Upper lobe of left lung (tissue), 4 donors: ENCODE results near the gene PLXNA1.

Source experiments
- CTCF ChIP-seq, 6 experiments: fragments of 450-650 bp in 4 of 6; fragments of 200-600 bp in 2 of 6; sonication (generic) in 2 of 6; IDR thresholded peaks; one replicate each; pipeline ENCODE4 v1.5.1; 2016 to 2019; ENCODE audit warnings: antibody characterized with exemption in 6 of 6
- POLR2A ChIP-seq, 4 donors: fragments of 450-650 bp; IDR thresholded peaks; one replicate each; pipeline ENCODE4 v1.5.1; 2016 to 2017; ENCODE audit warnings: antibody characterized with exemption in 4 of 4, mild to moderate bottlenecking in 2 of 4
- POLR2AphosphoS5 ChIP-seq, 2 donors: sonication (generic); formaldehyde crosslinking; IDR thresholded peaks; one replicate each; pipeline ENCODE4 v1.5.1; 2017; ENCODE audit warnings: antibody characterized with exemption in 2 of 2

DNA sequence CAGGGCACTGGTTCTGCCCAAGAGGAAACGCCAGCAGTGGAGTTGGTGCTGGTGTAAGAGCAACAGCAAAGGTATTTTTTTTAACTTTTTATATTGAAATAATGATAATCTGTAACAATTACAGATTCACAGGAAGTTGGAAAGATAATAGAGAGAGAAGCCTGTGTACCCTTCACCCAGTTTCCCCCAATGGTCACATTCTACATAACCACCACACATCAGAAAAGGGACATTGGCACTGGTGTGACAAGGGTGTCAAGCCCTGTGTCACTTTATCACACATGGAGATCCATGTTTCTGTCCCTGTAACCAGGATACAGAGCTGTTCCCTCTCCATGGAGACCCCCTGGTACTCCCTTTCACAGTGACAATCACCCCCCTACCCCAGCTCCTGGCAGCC is 9.1 kb upstream of the PLXNA1 start:
- TF ChIP-seq CTCF (IDR thresholded peaks at IDR 0.05), result no peak
- TF ChIP-seq POLR2A (IDR thresholded peaks at IDR 0.05), result no peak
- no peak for TF ChIP-seq POLR2AphosphoS5 (IDR thresholded peaks at IDR 0.05)
